Activated CD4-positive, alpha-beta T cell treated with anti-CD3 and anti-CD28 coated beads, Interleukin-10, Interleukin-2, amounts not matched to agents 100 ng/mL and 50 ng/mL, durations not matched to agents 16 hours and 8 hours (primary cell): ENCODE measurements around the gene ANAPC2.

Experiments used
- DNase-seq: peaks from one replicate; pipeline ENCODE4 v3.0.0-alpha.2; 2020

ANAPC2 gene

DNA sequence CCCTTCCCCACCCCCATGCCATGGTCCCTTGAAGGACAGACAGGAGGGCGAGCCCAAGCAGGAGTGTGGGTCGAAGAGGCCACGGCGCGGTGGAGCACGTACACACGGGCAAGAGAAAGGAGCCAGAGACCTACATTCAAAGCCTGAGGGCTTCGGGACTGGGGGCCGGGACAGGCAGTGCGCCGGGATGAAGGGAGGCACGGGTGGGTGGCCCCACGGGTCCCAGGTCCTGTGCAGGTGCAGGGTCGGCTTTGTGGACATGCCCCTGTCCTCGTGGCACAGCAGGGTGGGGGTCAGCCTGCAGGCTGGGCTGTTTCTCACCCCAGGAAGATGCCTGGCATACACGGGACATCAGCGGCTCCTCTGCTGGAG is 28.3 kb downstream of the ANAPC2 start:
- no peak for DNase-seq

- no peak for DNase-seq
Measured at GRCh38 chr9:137159105-137160053, 29.0 kb downstream of the ANAPC2 start.

DNA sequence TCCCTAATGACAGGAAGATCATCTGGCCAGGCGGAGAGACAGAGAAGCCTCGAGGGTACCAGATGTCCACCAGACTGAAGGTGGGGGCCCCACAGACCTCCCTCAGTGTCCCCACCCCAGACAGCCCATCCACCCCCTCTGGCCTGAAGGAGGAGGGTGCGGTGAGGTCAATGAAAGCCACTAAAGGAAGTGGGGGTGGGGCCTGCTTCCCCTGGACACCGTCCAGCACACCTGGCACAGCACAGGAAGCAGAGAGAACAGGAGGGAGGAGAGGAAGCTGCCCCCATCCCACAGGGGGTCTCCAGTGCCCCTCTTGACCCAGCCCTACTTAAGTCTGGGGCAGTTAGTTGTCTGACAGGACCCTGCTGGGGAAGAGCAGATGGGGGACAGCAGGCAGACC is 29.7 kb downstream of the ANAPC2 start:
- no peak for DNase-seq

- DNase-seq, result no peak
Measured at GRCh38 chr9:137157618-137158415, 30.5 kb downstream of the ANAPC2 start.

DNA sequence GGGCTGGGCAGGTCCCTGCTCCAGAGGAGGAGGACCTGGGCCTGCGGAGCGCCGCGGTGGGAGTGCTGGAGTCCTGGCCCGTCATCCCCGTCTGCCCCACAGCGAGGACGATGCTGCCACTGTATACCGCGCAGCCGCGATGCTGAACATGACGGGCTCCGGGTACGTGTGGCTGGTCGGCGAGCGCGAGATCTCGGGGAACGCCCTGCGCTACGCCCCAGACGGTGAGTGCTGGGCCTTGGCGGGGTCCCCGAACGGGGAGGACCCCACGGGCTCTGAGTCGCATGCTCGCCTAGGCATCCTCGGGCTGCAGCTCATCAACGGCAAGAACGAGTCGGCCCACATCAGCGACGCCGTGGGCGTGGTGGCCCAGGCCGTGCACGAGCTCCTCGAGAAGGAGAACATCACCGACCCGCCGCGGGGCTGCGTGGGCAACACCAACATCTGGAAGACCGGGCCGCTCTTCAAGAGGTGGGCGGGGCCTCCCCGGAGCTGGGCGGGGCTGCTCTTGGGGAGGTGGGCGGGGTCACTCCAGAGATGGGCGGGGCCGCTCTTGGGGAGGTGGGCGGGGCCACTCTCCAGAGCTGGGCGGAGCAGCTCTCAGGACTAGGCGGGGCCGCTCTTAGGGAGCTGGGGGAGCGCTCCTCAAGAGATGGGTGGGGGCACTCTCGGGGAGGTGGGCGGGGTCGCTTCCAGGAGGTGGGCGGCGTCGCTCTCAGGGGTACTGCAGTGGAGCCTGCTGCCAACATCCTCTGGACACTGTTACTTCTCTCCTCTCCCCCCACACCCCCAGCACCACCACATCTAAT is 31.6 kb downstream of the ANAPC2 start:
- peak; percentile 68 for DNase-seq

GRCh38 chr9:137152844-137153405 is 35.4 kb downstream of the ANAPC2 start:
- no peak for DNase-seq

DNA sequence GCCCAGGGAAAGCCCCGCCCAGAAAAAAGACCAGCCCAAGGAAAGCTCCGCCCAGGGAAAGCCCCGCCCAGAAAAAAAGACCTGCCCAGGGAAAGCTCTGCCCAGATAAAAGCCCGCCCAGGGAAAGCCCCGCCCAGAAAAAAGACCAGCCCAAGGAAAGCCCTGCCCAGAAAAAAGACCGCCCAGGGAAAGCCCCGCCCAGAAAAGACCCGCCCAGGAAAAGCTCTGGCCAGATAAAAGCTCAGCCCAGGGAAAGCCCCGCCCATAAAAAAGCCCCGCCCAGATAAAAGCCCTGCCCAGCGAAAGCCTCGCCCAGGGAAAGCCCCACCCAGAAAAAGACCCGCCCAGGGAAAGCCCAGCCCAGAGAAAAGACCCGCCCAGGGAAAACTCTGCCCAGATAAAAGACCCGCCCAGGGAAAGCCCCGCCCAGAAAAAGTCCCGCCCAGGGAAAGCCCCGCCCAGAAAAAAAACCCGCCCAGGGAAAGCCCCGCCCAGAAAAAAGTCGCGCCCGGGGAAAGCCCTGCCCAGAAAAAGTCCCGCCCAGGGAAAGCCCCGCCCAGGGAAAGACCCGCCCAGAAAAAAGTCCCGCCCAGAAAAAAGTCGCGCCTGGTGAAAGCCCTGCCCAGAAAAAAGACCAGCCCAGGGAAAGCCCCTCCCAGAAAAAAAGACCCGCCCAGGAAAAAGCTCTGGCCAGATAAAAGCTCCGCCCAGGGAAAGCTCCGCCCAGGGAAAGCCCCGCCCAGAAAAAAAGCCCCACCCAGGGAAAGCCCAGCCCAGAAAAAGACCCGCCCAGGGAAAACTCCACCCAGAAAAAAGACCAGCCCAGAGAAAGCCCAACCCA is 37.5 kb downstream of the ANAPC2 start:
- DNase-seq, result peak; percentile 84

DNA sequence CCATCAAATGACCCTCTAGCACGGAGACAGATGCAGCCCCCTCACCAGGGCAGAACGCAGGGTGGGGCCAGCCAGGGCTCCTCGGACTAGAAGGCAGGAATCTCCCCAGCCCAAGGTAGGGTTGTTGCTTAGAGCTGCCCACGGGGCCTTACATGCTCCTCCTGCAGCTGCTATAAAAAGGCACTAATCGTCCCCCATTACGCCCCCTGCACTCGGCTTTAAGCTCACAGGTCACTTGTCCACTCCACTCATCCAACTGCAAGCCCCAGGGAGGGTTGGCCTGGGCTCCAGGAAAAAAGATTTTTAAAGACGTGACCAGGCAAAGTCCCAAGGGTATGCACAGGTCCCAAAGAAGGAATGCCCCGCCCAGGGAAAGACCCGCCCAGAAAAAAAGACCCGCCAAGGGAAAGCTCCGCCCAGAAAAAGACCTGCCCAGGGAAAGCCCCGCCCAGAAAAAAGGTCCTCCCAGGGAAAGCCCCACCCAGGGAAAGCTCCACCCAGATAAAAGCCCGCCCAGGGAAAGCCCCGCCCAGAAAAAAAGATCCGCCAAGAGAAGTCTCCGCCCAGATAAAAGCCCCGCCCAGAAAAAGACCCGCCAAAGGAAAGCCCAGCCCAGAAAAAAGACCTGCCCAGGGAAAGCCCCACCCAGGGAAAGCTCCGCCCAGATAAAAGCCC is 38.3 kb downstream of the ANAPC2 start:
- DNase-seq, result peak; percentile 76

GRCh38 chr9:137149363-137149762 is 39.0 kb downstream of the ANAPC2 start:
- no peak for DNase-seq

DNA sequence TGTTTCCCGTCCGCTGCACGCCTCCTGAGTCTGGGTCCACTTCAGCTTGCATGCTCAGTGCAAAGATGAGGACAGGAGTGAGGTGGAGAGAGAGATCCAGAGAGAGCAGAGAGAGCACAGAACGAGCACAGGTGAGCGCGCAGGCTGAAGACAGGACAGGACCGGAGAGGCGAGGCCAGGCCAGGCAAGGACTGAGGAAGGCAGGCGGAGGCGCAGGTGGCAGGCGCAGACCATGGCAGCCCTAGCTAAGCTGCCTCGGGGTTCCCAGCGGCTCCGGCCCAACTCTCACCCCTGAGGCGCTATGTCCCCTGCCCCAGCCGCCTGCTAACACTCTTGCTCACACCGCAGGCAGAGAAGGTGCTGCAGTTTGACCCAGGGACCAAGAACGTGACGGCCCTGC is 39.7 kb downstream of the ANAPC2 start:
- DNase-seq, result no peak

DNA sequence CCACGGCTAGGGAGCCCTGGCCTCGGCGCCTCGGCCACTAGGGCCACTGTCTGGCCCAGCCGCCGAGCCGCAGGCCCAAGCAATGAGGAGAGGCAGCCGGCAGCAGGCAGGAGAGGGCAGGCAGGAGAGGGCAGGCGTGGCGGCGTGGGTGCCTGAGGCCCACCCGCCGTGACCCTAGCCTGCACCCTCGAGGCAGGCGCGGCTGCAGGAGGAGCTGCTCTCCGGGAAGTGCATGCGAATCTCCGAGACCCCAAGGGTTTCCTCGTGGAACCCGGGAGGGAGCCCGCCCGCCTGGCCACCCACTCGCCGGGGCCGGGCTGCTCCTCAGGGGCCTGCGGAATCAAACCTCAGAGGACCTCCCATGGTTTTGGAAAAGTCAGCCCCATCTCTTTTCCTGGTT is 40.1 kb downstream of the ANAPC2 start:
- no peak for DNase-seq

DNA sequence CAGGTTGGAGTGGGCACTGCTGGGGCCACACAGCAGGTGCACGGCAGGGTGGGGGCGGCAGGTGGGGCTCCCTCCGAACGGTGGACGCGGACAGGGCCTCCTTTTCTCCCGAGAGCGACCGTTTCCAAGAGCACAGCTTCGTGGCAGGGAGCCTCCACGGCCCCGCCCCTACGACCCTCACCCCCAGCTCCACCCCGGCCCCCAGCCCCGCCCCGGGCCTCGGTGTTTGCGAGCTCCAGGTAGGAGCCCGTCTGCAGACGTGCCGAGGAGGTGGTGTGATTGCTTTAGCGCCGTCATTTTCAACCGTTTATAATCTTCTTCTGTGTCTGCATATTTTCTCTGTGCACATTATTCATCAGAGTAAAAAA is 40.6 kb downstream of the ANAPC2 start:
- no peak for DNase-seq

GRCh38 chr9:137147091-137147792 is 41.1 kb downstream of the ANAPC2 start:
- no peak for DNase-seq

DNA sequence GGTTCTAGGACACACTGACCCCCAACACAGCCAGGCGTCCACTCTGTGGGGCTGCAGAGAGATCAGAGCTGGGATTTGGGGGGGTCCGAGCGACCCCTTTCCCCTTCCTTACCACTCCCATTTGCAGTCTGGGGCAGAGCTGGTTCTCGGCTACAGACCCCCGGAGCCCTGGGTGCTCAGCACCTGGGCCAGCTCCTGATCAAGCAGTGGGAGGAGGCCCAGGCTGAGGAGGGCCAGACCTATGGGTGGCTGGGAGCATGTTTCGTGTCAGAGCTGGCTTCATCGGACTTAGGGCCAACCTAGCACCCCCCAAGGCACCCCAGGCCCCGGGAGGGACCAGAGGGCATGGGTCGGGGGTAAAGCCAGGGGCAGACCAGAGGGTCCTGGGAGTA is 41.8 kb downstream of the ANAPC2 start:
- DNase-seq, result no peak

- no peak for DNase-seq
Measured at GRCh38 chr9:137145731-137146526, 42.4 kb downstream of the ANAPC2 start.

DNA sequence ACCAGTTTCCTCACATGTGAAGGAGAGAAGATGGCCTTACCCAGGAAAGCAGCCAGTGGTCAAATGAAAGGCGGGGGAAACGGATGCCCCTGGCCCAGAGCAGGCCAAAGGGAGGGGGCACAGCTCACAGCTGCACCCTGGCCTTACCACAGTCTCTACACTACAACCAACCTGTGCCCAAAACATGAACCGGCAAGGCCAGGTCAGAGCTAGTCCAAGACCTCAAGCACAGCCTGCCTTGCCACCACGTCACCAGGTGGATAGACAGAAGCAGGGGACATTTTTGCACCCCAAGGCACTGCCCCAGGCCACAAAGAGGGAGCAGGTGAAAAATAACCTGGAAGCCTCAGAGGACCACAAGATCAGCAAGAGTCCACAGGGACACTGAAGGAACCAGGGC is 44.9 kb downstream of the ANAPC2 start:
- no peak for DNase-seq

DNA sequence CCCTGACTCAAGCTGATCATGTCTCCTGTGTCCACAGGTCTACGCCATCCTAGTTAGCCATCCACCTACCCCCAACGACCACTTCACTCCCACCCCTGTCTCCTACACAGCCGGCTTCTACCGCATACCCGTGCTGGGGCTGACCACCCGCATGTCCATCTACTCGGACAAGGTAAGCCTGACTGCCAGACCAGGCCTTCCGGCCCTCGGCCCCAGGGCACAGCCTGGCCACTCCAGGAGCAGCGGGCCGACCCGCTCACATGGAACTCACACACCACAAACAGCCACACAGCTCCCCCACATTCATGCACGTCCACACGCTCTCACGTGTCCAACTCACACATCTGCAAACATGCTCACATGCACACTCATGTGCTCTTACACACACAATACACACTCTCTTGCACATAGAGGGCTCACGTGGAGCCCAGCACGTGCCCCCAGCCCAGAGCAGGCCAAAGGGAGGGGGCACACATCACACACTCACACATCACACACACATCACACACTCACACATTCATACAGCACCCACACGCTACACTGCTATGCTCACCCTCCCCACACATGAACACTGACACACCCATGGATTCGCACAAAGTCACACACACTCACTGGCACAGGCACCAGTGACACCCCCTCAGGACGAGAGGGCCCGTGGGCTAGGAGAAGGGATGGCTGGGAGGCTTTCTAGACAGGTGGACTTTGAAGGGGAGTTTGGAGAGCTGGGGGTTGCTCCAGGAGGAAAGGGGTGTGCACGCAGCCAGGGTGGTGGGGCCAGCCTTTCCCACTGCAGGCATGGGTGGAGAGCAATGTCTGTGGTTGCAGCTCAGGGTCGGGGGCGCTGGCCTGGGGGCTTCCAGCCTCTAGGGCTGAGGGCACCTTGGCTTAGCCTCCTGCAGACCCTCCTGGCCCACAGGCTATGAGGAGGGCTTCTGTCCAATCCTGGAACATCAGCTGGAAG is 46.1 kb downstream of the ANAPC2 start:
- no peak for DNase-seq

GRCh38 chr9:137141050-137141810 is 47.1 kb downstream of the ANAPC2 start:
- no peak for DNase-seq
